NOMO-1 treated with DMSO at 0.1 percent for 48 hours (cell line): ENCODE measurements around the gene PPP1R9B.

Source experiments
- DNase-seq: peaks from one replicate; lab custom pipeline; 2025; ENCODE audit not compliant: unreplicated experiment; lab: John Stamatoyannopoulos, UW

The PPP1R9B gene

GRCh38 chr17:50144845-50145531, 5.5 kb downstream of the PPP1R9B start:
- DNase-seq = no peak

- DNase-seq = no peak
These were observed 6.1 kb downstream of the PPP1R9B start for GRCh38 chr17:50144355-50144754.

GRCh38 chr17:50143461-50144176, 6.9 kb downstream of the PPP1R9B start:
- DNase-seq = no peak

GRCh38 chr17:50141745-50142110, 8.7 kb downstream of the PPP1R9B start:
- no peak for DNase-seq

GRCh38 chr17:50141026-50141744, 9.3 kb downstream of the PPP1R9B start:
- DNase-seq = no peak

GRCh38 chr17:50139950-50140885, 10.3 kb downstream of the PPP1R9B start:
- peak; percentile 69 for DNase-seq

- DNase-seq = no peak
These were observed 11.2 kb downstream of the PPP1R9B start for GRCh38 chr17:50139185-50139783.

- DNase-seq = no peak
These were observed 13.4 kb downstream of the PPP1R9B start for GRCh38 chr17:50137042-50137441.

GRCh38 chr17:50136096-50136687, 14.3 kb downstream of the PPP1R9B start:
- DNase-seq = no peak

GRCh38 chr17:50135316-50136095, 15.0 kb downstream of the PPP1R9B start:
- no peak for DNase-seq

- DNase-seq = no peak
These were observed 16.0 kb downstream of the PPP1R9B start for GRCh38 chr17:50134206-50135110.

GRCh38 chr17:50133769-50134099, 16.7 kb downstream of the PPP1R9B start:
- DNase-seq = no peak

GRCh38 chr17:50133028-50133768, 17.3 kb downstream of the PPP1R9B start:
- no peak for DNase-seq

- no peak for DNase-seq
These were observed 18.2 kb downstream of the PPP1R9B start for GRCh38 chr17:50132104-50132794.

GRCh38 chr17:50130559-50131305, 19.7 kb downstream of the PPP1R9B start:
- no peak for DNase-seq

GRCh38 chr17:50129728-50130558, 20.5 kb downstream of the PPP1R9B start, which contains the start of gene SAMD14:
SAMD14 (minus strand) TSS chr17:50130160; CDS start chr17:50124959, 5,201 bp downstream.
- no peak for DNase-seq
